ENCODE data around the gene CRACR2A. TPM values are rescaled to one million over a fixed set of nuclear protein-coding genes. Genes with fewer than 3 reads are reported as not detected.

Gene CRACR2A
- total and polyA plus RNA-seq, 2 of the 4 experiments (the other 2 are of a cell fraction): 0.54 to 0.60 TPM

GRCh38 chr12:3791256-3791874, 38.5 kb upstream of the CRACR2A start:
- no peaks in the 10 kb centered on the region for H3K9me3 ChIP-seq (ENCODE audit: control insufficient read depth, insufficient read depth, low read length)
- intact Hi-C loops (cut with micrococcal nuclease): no loop called here
- H3K27ac ChIP-seq (ENCODE audit: insufficient read depth, low read length): no peak overlapping the region
- no peak overlapping the region for H2BK5ac ChIP-seq (ENCODE audit: low read depth, low read length, poor library complexity, severe bottlenecking)
- H4K5ac ChIP-seq (ENCODE audit: low read depth, low read length): no peak overlapping the region
- dilution Hi-C loops (cut with HindIII; ENCODE audit: low sequenced_read_pairs, unreplicated experiment): no loop called here
- H3K14ac ChIP-seq (replicated peaks; ENCODE audit: low read depth, low read length): no peak overlapping the region
- H3K4me3 ChIP-seq (ENCODE audit: insufficient read depth, low read depth, low read length): no peak overlapping the region
- CTCF ChIA-PET: no interaction called here
- H2BK20ac ChIP-seq (ENCODE audit: low read depth, low read length): no peak overlapping the region
- H4K20me1 ChIP-seq (ENCODE audit: insufficient read depth, low read length): no peaks in the 10 kb centered on the region
- H3K9me1 ChIP-seq (ENCODE audit: insufficient read depth, low read length): no peaks in the 10 kb centered on the region
- peaks cover 5% of the 10 kb centered on the region; the same call in 1 of the 2 replicates for H3K27me3 ChIP-seq (ENCODE audit: control insufficient read depth, insufficient read depth, low read length)
- no peak overlapping the region for H3K56ac ChIP-seq (ENCODE audit: extremely low read depth, insufficient read depth, low read length)
- no TSS peak for BruUV-seq (replicated peaks)
- H2BK15ac ChIP-seq (ENCODE audit: low read depth, low read length): no peak overlapping the region
- no peak overlapping the region for H2BK120ac ChIP-seq (ENCODE audit: low read depth, low read length)
- H2AK9ac ChIP-seq (replicated peaks; ENCODE audit: low read depth, low read length, poor library complexity): no peak overlapping the region
- no CpG with 5 or more reads among the region's 5 CpGs for WGBS, 2 experiments (ENCODE audit: extremely low coverage in 2 of 2, insufficient read length in 1 of 2)
- ATAC-seq (ENCODE audit: low read depth) (no peak), DNase-seq (no peak)
- H3K36me3 ChIP-seq (ENCODE audit: control insufficient read depth, insufficient read depth, low read length): no peaks in the 10 kb centered on the region
- no peak overlapping the region for H2AK5ac ChIP-seq (ENCODE audit: low read depth, low read length)
- no peak overlapping the region for H2AFZ ChIP-seq (replicated peaks; ENCODE audit: low read length, poor library complexity)
- no peak overlapping the region for H4K8ac ChIP-seq (ENCODE audit: low read depth in 2 of 2, low read length in 2 of 2)
- no peak overlapping the region for H3K18ac ChIP-seq (ENCODE audit: low read depth, low read length)
- in situ Hi-C loops (cut with MboI; ENCODE audit: low sequenced_read_pairs): loop anchor here (10.0 kb wide), 1 partner anchor 477 kb away; no protein-coding TSS in a partner anchor
- H4K91ac ChIP-seq (ENCODE audit: insufficient read depth, low read depth, low read length): no peak overlapping the region
- no peak overlapping the region for H3K9ac ChIP-seq (ENCODE audit: low read depth, low read length)
- no peaks in the 10 kb centered on the region for H3K4me1 ChIP-seq (ENCODE audit: control insufficient read depth, insufficient read depth, low read length)
- H3K79me1 ChIP-seq (ENCODE audit: low read depth in 1 of 2, low read length in 2 of 2): no peaks in the 10 kb centered on the region
- no peak overlapping the region for H3K4me2 ChIP-seq (ENCODE audit: low read depth, low read length)
- H3K4ac ChIP-seq (ENCODE audit: low read depth, low read length): no peak overlapping the region
- POLR2A ChIA-PET (ENCODE audit: unreplicated experiment): interaction anchor here (0.6 kb wide), 1 partner anchor 492 kb away, joined by 9 read pairs; no protein-coding TSS in a partner anchor
- TF ChIP-seq CHD1 (IDR thresholded peaks at IDR 0.05; ENCODE audit: low read depth, low read length): no peak
- no peak for TF ChIP-seq CTCF (conservative IDR thresholded peaks at IDR 0.05; ENCODE audit: low read depth, low read length)
- no peak for TF ChIP-seq MAZ (IDR thresholded peaks at IDR 0.05; ENCODE audit: borderline replicate concordance, low read depth, low read length)
- TF ChIP-seq CEBPB (IDR thresholded peaks at IDR 0.05; ENCODE audit: low read depth, low read length): no peak
- no peak for TF ChIP-seq USF2 (IDR thresholded peaks at IDR 0.05; ENCODE audit: low read depth, low read length)
- TF ChIP-seq RFX5 (IDR thresholded peaks at IDR 0.05; ENCODE audit: low read depth, low read length): no peak
- TF ChIP-seq POLR2A (IDR thresholded peaks at IDR 0.05; ENCODE audit: low read depth, low read length): no peak
- no peak for TF ChIP-seq MAFK (IDR thresholded peaks at IDR 0.05; ENCODE audit: low read depth, low read length)
- no peak for TF ChIP-seq RAD21 (IDR thresholded peaks at IDR 0.05; ENCODE audit: low read length)
- TF ChIP-seq MXI1 (IDR thresholded peaks at IDR 0.05; ENCODE audit: borderline replicate concordance, low read depth, low read length): no peak
- TF ChIP-seq BHLHE40 (IDR thresholded peaks at IDR 0.05; ENCODE audit: low read depth, low read length): no peak
- H3K23ac ChIP-seq (ENCODE audit: low read depth, low read length): no peak overlapping the region

Data from IMR-90 (cell line).